Skeletal muscle tissue (tissue), 4 donors: ENCODE measurements around the gene ING3. TPM values are rescaled to one million over a fixed set of nuclear protein-coding genes. Genes with fewer than 3 reads are reported as not detected.

ENCODE experiments used
- H3K27ac ChIP-seq: one replicate; pipeline ENCODE4 v1.7.0; 2013; ENCODE audit warnings: mild to moderate bottlenecking, low read depth, low read length, inconsistent platforms
- H3K27me3 ChIP-seq, 3 donors: one replicate each; pipeline ENCODE4 v1.7.0; 2013; ENCODE audit warnings: low read length in 3 of 3; ENCODE audit not compliant: control insufficient read depth in 3 of 3, insufficient read depth in 3 of 3
- H3K36me3 ChIP-seq, 3 donors: one replicate each; pipeline ENCODE4 v1.7.0; 2013; ENCODE audit warnings: low read length in 3 of 3; ENCODE audit not compliant: control insufficient read depth in 3 of 3, insufficient read depth in 3 of 3
- H3K4me1 ChIP-seq, 3 donors: one replicate each; pipeline ENCODE4 v1.7.0; 2013; ENCODE audit warnings: low read length in 3 of 3, mild to moderate bottlenecking in 3 of 3; ENCODE audit not compliant: control insufficient read depth in 3 of 3, insufficient read depth in 3 of 3
- H3K4me3 ChIP-seq, 3 donors: one replicate each; pipeline ENCODE4 v1.7.0; 2013; ENCODE audit warnings: low read length in 3 of 3
- H3K9ac ChIP-seq, 3 donors: one replicate each; pipeline ENCODE4 v1.7.0; 2013; ENCODE audit warnings: low read length in 3 of 3, mild to moderate bottlenecking in 3 of 3, moderate library complexity in 2 of 3, low read depth in 1 of 3
- H3K9me3 ChIP-seq, 3 donors: one replicate each; pipeline ENCODE4 v1.7.0; 2013; ENCODE audit warnings: low read length in 3 of 3; ENCODE audit not compliant: control insufficient read depth in 3 of 3
- total RNA-seq: library from RNA; depleted of rRNA; stranded (reverse); fragments of >200 nt; gene quantifications from one replicate; pipeline ENCODE4 v1.2.3, GENCODE V29; 2014
- donor health status: Osteomylitis.

The ING3 gene
- total RNA-seq, 1 donor from 2014 or later = 11.5 TPM

GRCh38 chr7:120926943-120927346, 23.6 kb upstream of the ING3 start:
- Histone ChIP-seq H3K4me1 (no peaks in the 10 kb centered on the region), H3K9me3 (no peaks in the 10 kb centered on the region), H3K36me3 (no peaks in the 10 kb centered on the region), H3K27me3 (no peaks in the 10 kb centered on the region), H3K9ac (no peak overlapping the region), H3K27ac (no peak overlapping the region), H3K4me3 (no peak overlapping the region)

- no peaks in the 10 kb centered on the region for H3K9me3 ChIP-seq
- no peak overlapping the region for H3K9ac ChIP-seq
Measured at GRCh38 chr7:120927454-120928103, 23.0 kb upstream of the ING3 start.

GRCh38 chr7:120931243-120931642, 19.3 kb upstream of the ING3 start:
- Histone ChIP-seq H3K27ac (no peak overlapping the region), H3K4me3 (no peak overlapping the region), H3K9ac (no peak overlapping the region), H3K9me3 (no peaks in the 10 kb centered on the region), H3K36me3 (no peaks in the 10 kb centered on the region), H3K27me3 (no peaks in the 10 kb centered on the region), H3K4me1 (no peaks in the 10 kb centered on the region)

More at GRCh38 chr7:120927454-120928103, 23.0 kb upstream of the ING3 start:
- no peaks in the 10 kb centered on the region for H3K4me1 ChIP-seq
- H3K27ac ChIP-seq = no peak overlapping the region
- H3K27me3 ChIP-seq = no peaks in the 10 kb centered on the region
- no peaks in the 10 kb centered on the region for H3K36me3 ChIP-seq
- H3K4me3 ChIP-seq = no peak overlapping the region

- H3K9me3 ChIP-seq = no peaks in the 10 kb centered on the region
- no peaks in the 10 kb centered on the region for H3K27me3 ChIP-seq
- no peaks in the 10 kb centered on the region for H3K4me1 ChIP-seq
- no peaks in the 10 kb centered on the region for H3K36me3 ChIP-seq
- H3K9ac ChIP-seq = no peak overlapping the region
- no peak overlapping the region for H3K27ac ChIP-seq
- no peak overlapping the region for H3K4me3 ChIP-seq
Measured at GRCh38 chr7:120933475-120933874, 17.1 kb upstream of the ING3 start.

GRCh38 chr7:120939345-120939744, 11.2 kb upstream of the ING3 start:
- no peak overlapping the region for H3K9ac ChIP-seq

GRCh38 chr7:120941064-120941463, 9.5 kb upstream of the ING3 start:
- H3K4me1 ChIP-seq = no peaks in the 10 kb centered on the region
- no peaks in the 10 kb centered on the region for H3K36me3 ChIP-seq
- no peaks in the 10 kb centered on the region for H3K9me3 ChIP-seq
- H3K27ac ChIP-seq = no peak overlapping the region
- H3K4me3 ChIP-seq = no peak overlapping the region
- H3K9ac ChIP-seq = no peak overlapping the region
- no peaks in the 10 kb centered on the region for H3K27me3 ChIP-seq

More at GRCh38 chr7:120939345-120939744, 11.2 kb upstream of the ING3 start:
- Histone ChIP-seq H3K36me3 (no peaks in the 10 kb centered on the region), H3K4me1 (no peaks in the 10 kb centered on the region), H3K4me3 (no peak overlapping the region), H3K27ac (no peak overlapping the region), H3K9me3 (no peaks in the 10 kb centered on the region), H3K27me3 (no peaks in the 10 kb centered on the region)

GRCh38 chr7:120941856-120942255, 8.7 kb upstream of the ING3 start:
- no peaks in the 10 kb centered on the region for H3K4me1 ChIP-seq
- H3K27me3 ChIP-seq = no peaks in the 10 kb centered on the region
- no peaks in the 10 kb centered on the region for H3K9me3 ChIP-seq
- no peaks in the 10 kb centered on the region for H3K36me3 ChIP-seq
- no peak overlapping the region for H3K4me3 ChIP-seq
- H3K27ac ChIP-seq = no peak overlapping the region
- no peak overlapping the region for H3K9ac ChIP-seq

GRCh38 chr7:120942861-120943260, 7.7 kb upstream of the ING3 start:
- Histone ChIP-seq H3K9ac (no peak overlapping the region), H3K27ac (no peak overlapping the region), H3K36me3 (no peaks in the 10 kb centered on the region), H3K9me3 (no peaks in the 10 kb centered on the region), H3K4me3 (no peak overlapping the region), H3K4me1 (no peaks in the 10 kb centered on the region), H3K27me3 (no peaks in the 10 kb centered on the region)

- Histone ChIP-seq H3K27ac (no peak overlapping the region), H3K9me3 (no peaks in the 10 kb centered on the region), H3K36me3 (no peaks in the 10 kb centered on the region), H3K4me3 (no peak overlapping the region), H3K27me3 (no peaks in the 10 kb centered on the region), H3K4me1 (peaks cover 0 to 3% (median 0%) of the 10 kb centered on the region in 3 donors), H3K9ac (no peak overlapping the region)
Measured at GRCh38 chr7:120944826-120945562, 5.6 kb upstream of the ING3 start.

GRCh38 chr7:120947980-120948379, 2.6 kb upstream of the ING3 start:
- no peaks in the 10 kb centered on the region for H3K9me3 ChIP-seq
- H3K36me3 ChIP-seq = no peaks in the 10 kb centered on the region
- H3K4me3 ChIP-seq = no peak overlapping the region
- H3K4me1 ChIP-seq = peaks cover 6 to 15% (median 11%) of the 10 kb centered on the region in 3 donors
- H3K9ac ChIP-seq = no peak overlapping the region
- H3K27ac ChIP-seq = no peak overlapping the region
- no peaks in the 10 kb centered on the region for H3K27me3 ChIP-seq
